GM19351 (cell line): ENCODE results near the gene RPS3A.
A peak's percentile ranks its signal among the peaks of the same experiment; 100 is the strongest.
"Not testable (repeated sequence)": the region's sequence is repeated elsewhere in the genome, so short reads cannot be mapped to it uniquely, and the experiment has no call there.

Experiments
- ATAC-seq: cut with Tn5 transposase; IDR thresholded peaks from one replicate; pipeline ENCODE4 v1.9.1; 2021; ENCODE audit warnings: mild to moderate bottlenecking, moderate library complexity; ENCODE audit not compliant: unreplicated experiment

Gene RPS3A

DNA sequence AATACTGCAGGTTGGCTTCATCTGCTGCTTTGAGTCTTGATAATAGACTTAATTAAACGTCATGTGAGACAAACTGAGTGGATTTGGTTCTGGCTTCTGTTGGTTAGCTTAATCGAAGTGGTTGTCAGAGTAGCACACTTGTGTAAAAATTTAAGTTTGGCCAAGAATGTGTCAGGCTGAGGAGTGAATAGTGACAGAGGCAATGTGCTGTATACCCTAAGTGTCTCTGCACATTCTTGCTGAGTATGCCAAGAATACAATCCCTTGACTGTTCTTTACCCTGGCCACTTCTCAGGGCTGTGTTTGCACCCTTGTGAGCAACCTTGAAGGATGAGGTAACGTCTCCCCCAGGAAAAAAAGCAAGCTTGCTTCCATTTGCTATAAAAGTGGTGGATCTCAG lies 14.9 kb downstream of the RPS3A start:
- no peak for ATAC-seq

DNA sequence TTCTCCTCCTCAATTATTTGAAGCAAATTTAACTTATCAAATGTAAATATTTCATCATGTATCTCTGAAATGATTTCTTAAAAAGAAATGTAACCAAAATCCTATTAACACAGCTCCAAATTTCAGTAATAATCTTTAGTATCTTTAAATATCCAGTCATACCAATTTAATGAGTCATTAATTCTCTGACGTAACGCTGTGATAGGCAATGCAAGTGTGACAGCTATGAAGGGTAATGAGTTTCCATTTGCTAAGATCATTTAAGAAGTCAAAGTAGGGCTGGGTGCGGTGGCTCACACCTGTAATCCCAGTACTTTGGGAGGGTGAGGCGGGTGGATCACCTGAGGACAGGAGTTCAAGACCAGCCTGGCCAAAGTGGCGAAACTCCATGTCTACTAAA lies 15.6 kb downstream of the RPS3A start:
- no peak for ATAC-seq

- peak; percentile 97 for ATAC-seq
Observed at GRCh38 chr4:151117371-151117962, 18.0 kb downstream of the RPS3A start.

DNA sequence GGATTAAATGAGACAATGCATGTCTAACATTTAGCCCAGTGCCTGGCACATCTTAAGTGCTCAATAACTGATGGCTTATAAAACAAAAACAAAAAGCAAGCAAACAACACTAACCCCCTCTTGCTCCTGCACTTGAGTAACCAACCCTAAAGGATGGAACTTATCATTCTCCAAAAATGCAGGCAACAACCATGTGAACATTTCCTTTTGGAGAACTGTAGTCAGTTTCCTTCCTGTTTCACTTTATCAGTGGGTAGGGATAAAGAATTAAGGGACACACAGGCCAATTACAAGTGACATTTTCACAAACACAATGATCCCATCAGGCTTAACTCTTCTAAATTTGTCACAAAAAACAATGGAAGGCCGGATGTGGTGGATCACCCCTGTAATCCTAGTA lies 30.4 kb downstream of the RPS3A start:
- ATAC-seq, result no peak

DNA sequence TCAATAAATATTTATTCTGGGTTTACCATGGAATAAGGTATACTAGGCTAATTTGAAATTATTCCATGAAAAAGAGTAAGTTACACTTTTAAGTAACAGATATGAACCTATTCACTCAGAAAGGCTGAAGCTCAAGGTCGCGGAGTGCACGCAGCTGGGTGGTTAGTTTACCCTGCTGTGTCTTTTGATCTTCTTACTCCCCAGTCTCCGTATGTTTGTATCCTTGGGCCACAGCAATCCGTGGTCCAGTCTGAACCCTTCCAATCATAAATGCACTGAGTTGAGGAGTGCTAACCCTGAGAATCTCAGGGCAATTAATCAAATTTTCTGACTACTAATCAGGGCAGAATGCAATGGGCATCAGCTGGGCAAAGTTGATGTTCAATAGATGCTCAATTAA lies 33.9 kb downstream of the RPS3A start:
- no peak for ATAC-seq

DNA sequence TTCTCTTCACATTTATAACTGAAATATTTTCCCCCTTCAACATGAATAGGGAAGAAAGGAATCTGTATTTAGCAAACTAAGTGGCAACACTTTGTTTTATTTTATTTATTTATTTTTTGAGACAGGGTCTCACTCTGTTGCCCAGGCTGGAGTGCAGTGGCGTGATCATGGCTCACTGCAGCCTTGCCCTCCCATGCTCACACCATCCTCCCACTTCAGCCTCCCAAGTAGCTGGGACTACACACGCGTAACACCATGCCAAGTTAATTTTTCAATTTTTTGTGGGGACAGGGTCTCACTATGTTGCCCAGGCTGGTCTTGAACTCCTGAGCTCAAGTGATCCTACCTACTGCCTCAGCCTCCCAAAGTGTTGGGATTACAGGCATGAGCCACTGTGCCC lies 36.6 kb downstream of the RPS3A start:
- ATAC-seq, result not testable (repeated sequence)

DNA sequence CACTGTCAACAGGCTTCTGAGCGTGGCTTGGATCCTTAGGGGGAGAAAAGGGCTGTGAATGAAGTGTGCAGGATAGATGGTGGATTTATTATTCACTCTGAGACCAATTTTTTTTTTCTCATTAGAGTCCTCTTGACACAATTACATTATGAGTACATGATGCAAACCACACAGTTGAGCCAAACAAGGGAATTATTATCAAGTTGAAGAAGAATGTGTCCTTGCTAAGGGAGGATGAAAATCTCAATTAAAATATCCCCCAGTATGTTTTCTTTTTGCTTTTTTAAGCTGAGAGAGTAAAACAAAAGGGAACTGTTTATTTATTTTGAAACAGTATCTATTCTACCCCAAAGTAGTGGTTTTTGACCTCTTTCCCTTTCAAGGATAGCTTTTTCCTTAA lies 40.4 kb downstream of the RPS3A start:
- ATAC-seq, result no peak

GRCh38 chr4:151142758-151143157 lies 43.3 kb downstream of the RPS3A start:
- ATAC-seq, result no peak

GRCh38 chr4:151143162-151143561 lies 43.7 kb downstream of the RPS3A start:
- ATAC-seq, result peak; percentile 43

GRCh38 chr4:151143811-151144210 lies 44.4 kb downstream of the RPS3A start:
- no peak for ATAC-seq

DNA sequence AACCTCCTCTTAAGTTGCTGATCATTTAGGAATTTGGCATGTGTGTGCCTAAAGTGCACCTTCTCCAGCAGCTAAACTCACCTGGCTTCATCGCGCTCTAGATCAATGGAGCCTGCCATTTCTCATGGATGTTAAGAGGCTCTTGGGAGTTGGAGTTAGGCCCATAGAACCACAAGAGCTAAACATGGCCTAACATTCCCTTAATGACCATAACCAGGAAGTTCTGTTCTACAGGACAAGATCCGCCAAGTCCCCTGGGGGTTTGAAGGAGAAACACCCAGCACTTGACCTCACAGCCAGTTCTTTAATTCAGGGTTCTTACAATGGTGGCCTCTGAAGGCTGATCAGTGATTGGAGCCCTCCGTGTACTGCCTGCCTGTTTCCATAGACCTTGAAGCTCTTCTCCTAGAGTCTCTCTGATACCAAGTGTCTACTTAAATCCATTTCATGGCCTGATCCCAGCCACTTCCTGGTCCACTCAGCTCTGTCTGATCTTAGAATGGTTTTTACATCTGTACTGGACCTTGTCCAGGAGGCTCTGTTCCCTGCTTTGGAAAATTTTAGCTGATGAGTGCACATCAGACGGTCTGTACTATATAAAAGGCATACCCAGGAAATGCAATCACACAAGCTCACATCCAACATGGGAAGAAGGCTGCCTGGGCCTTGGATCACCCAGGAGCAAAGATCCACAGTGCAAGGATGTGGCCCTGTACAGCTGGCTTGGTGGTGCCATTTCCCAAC lies 45.1 kb downstream of the RPS3A start:
- no peak for ATAC-seq

DNA sequence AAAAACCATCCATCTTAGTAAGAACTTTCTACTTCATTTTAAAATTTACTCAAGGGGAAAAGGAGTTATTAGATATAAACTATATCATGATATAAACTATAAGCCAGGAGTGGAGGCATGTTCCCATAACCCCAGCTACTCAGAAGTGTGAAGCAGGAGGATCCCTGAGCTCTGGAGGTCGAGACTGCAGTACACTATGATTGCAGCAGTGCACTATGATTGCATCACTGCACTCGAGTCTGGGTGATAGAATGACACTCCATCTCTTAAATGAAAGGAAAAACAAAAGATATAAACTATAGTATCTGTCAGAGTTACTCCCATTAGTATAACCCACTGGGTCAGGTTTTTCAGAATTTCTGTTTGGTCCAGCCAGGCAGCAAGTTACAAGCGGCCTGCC lies 47.6 kb downstream of the RPS3A start:
- ATAC-seq, result no peak

GRCh38 chr4:151148261-151148660 lies 48.8 kb downstream of the RPS3A start:
- no peak for ATAC-seq

GRCh38 chr4:151150821-151151580 lies 51.6 kb downstream of the RPS3A start:
- no peak for ATAC-seq

DNA sequence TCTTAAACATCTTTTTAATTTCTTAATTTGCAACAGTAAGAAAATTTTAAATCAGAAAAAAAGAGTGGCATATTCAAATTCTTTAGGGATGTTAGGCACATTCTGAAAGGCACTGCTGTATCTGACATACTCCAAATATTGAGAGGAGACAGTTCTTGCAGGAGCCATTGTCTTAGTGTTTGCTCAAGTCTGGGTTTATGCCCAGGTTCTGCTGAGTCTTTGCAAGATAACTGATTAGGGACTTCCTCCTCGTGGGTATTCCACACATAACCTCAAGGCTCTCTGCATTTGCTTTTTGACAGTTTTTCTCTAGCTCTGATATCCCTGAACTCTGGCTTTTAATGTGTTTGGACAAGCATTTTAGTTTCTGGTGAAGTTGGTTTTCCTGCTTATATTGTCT lies 52.6 kb downstream of the RPS3A start:
- ATAC-seq, result no peak

DNA sequence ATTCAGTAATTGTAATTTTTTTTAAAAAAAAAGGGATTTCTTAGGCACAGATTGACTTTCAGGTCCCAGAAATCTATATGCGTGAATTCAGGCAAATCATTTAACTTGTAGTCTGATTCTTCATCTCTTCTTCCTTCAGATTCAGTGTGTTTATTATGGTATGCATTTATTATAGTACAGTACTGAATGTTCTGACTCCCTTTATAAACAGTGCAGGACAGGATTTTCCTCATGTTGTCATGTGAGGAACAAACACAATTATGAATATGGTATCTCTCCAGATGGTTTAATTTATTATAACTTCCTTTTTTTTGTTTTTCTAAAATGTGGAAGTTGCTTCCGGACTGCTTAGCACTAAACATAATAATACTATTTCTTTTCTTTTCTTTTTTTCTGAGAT lies 54.2 kb downstream of the RPS3A start:
- no peak for ATAC-seq
